GM19099 (cell line): Measurements from ENCODE around the gene SLC15A3.

Experiments used
- POLR2A ChIP-seq: IDR thresholded peaks from 3 replicates; pipeline ENCODE4 v1.6.1; 2011; ENCODE audit warnings: low read depth; ENCODE audit not compliant: insufficient read length; ENCODE audit errors: extremely low read depth

Gene SLC15A3

DNA sequence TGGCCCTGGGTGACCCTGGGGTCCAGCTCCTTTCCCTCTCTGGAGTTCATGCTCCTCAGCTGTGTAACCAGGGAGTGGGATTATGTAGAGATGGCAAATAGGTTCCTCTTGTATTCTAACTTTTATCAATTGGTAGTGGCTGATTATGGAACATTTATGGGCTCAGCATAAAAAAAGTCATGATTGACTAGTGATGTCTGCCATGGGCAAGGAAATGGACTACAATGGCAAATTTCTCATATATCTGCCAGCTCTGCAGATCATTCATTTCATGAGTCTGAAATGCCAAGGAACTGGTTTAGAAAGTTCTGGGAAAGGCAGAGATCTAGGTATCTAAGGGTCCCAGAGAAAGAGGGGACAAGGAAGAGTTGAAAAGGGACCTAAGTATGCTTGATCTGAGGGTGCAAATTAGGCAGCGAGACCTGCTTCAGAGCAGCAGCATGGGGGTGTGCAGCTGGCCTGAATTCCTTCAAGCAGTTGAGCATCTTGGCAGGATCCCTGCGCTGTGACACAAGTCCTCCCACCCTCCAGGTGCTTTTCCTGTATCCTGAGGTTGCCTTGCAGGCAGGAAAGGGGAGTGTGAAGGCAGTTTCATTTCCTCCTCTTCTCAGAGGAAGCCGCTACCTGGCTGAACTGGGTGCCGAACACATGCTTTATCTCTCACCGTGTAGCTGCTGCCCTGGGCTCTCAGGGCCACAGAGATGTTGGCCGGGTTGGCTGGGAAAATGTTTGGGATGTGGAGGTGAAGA lies 10.4 kb downstream of the SLC15A3 start:
- TF ChIP-seq POLR2A = no peak

DNA sequence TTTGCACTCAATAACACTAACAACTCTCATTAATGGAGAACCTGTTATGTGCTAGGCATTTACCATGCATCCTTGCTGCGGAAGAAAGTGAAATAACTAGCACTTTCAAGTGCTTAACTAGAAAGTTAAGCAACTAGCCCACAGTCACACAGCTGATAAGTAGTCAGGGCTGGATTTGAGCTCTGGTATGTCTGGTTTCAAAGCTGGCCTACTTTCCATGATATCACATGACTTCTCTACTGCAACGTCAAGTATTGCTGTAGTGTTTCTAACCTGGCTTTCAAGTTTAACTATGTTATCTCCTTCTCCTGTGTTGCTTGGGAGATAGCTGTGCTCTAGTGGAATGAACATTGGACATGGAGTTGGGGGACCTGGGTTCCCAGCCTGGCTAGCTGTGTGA lies 12.1 kb downstream of the SLC15A3 start:
- TF ChIP-seq POLR2A = no peak

DNA sequence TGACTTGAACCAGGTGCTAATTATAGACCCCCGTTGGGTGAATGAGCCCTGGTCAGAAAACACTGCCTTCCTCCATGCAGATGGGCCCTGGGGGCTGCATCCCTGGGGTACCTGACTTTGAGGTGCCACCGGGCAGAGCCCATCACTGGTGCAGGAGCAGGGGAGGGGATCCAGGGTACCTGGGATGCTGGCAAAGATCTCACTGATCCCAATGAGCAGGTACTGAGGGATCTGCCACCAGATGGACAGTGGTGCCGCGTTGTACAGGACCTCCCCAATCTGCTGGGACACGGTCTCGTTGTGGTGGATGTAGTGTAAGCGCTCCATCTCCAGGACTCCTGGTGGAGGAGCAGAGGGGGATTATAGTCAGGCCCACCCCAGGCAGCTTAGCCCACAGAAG lies 12.7 kb downstream of the SLC15A3 start:
- TF ChIP-seq POLR2A = no peak

DNA sequence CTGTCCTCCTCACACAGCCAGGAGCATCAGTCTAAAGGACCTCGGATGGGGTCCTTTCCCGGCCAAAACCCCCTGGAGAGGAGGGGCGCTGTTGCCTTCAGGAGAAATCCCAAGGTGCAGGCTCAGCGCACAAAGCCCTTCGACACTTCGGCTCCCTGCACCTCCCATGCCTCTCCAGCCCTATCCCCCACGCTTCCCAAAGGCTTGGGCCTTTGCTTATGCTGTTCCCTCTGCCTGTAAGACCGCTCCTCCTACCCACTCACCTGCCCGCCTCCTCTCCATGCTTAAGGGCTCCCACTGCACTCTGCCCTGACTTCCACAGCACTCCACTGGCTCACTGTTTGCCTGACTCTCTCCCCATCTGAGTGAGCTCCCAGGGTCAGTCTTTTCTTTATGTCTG lies 13.5 kb downstream of the SLC15A3 start:
- TF ChIP-seq POLR2A = no peak

DNA sequence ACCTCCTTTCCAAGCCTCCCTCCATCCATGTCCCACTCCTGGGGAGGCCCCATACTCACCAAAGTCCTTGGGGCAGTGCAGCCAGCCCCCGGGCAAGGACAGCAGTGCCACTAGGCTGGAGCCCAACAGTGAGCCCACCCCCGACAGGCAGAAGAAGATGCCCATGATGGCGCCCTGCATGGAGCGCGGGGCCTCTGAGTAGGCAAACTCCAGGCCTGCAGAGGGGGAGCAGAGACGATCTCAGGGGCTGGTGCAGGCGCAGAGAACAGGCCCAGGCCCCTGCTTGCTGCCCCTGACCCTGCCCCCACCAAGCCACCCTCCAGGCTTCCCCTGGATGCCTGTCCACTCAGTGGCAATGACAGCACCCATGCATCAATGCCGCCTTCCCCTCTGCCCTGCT lies 14.2 kb downstream of the SLC15A3 start:
- TF ChIP-seq POLR2A = no peak

DNA sequence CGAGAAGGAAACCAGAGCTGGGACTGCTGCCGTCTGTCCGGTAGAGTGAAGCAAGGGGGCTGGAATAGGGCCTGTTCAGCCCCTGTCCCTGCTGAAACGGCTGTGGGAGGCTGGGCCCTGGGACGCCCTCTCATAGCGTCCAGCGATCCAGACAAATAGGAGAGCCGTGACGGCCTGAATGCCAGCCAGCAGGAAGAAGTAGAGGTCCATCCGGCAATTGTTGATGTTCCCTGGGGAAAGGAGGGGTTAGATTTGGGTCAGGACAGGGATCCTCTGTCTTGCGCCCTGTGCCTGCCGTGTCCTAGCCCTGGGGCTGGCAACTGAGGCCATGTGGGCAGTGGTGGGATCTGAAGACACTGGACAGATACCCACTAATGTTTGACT lies 14.8 kb downstream of the SLC15A3 start:
- TF ChIP-seq POLR2A = no peak

DNA sequence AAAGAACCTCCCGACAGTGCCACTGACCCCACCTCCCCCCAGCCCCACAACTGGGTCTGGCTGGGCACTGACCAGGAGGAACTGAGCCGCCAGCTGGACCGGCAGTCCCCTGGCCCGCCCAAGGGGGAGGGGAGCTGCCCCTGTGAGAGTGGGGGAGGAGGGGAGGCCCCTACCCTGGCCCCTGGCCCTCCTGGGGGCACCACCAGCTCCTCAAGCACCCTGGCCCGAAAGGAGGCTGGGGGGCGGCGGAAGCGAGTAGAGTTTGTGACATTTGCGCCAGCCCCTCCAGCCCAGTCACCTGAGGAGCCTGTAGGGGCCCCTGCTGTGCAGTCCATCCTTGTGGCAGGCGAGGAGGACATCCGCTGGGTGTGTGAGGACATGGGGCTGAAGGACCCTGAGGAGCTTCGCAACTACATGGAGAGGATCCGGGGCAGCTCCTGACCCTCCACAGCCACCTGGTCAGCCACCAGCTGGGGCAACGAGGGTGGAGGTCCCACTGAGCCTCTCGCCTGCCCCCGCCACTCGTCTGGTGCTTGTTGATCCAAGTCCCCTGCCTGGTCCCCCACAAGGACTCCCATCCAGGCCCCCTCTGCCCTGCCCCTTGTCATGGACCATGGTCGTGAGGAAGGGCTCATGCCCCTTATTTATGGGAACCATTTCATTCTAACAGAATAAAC lies 15.4 kb downstream of the SLC15A3 start:
- no peak for TF ChIP-seq POLR2A

DNA sequence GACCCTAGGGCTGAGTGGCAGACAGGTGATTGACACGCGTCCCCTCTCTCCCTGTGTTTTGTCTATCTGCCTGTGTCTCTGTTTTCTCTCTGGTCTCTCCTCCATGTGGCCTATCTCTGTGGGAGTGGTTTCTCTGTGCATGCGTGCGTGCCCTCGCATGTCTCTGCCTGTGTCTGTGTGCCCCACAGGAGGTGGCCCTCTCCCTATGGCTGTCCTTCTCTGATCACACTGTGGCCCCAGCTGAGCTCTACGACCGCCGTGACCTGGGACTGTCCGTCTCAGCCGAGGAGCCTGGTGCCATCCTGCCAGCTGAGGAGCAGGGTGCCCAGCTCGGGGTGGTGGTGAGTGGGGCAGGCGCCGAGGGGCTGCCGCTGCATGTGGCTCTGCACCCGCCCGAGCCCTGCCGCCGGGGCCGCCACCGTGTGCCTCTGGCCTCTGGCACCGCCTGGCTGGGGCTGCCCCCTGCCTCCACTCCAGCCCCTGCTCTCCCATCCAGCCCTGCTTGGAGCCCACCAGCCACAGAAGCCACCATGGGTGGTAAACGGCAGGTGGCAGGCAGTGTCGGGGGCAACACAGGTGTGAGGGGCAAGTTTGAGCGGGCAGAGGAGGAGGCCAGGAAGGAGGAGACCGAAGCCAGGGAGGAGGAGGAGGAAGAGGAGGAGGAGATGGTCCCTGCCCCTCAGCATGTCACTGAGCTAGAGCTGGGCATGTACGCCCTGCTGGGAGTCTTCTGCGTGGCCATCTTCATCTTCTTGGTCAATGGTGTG lies 16.1 kb downstream of the SLC15A3 start:
- TF ChIP-seq POLR2A = no peak

DNA sequence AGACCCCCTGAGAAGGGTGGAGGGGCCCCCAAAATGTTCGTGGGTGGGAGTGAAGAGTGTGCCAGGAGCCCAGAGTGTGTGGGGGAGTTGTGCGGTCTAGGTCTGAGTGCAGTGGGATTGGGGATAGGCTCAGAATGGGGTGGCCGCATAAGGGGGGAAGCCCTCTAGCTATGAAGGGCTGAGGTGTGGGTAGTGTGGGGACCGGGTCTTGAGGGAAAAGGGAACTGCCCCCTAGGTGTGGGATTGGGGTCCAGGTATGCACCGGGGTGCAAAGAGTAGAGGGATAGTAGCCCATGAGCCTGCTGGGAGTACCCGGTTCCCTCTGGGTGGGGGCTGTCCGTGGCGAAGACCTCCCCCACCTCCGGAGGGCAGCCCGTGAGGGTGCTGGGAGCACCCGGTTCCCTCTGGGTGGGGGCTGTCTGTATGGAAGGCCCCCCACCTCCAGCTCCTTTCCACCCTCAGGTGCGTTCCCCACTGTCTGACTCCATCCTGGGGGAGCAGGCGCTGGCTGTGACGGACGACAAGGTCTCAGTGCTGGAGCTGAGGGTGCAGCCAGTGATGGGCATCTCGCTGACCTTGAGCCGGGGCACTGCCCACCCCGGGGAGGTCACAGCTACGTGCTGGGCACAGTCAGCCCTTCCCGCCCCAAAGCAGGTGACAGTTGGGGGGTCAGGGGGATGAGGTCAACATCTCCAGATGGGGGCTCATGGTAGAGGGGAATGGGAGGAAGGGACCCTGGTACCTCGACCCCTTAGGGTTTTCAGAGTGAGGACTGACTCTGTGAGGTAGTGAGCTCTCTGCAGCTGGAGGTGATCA lies 17.0 kb downstream of the SLC15A3 start:
- TF ChIP-seq POLR2A = peak; percentile 37

DNA sequence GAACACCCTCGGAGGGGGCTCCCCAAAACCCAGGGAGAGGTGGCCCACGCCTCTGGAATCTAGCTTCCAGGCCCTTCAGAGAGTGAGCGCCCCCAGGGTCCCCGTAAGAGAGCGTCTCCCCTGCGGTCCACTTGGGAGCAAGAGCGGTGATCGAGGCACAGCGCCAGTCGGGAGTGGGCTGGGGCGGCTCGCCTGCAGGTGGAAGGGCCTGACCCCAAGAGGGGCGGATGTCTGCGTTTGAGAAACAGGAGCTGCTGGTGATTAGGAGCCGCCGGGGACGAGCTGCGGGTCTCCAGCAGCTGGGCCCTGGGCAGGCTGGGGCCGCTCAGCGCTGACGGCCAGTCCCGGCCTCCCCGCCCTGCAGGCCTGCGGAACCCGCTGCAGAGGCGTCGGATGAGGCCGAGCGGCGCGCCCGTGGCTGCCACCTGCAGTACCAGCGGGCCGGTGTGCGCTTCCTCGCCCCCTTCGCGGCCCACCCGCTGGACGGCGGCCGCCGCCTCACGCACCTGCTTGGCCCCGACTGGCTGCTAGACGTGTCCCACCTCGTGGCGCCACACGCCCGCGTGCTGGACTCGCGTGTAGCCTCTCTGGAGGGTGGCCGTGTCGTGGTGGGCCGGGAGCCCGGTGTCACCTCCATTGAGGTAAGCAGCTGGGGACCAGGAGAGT lies 17.7 kb downstream of the SLC15A3 start:
- no peak for TF ChIP-seq POLR2A

DNA sequence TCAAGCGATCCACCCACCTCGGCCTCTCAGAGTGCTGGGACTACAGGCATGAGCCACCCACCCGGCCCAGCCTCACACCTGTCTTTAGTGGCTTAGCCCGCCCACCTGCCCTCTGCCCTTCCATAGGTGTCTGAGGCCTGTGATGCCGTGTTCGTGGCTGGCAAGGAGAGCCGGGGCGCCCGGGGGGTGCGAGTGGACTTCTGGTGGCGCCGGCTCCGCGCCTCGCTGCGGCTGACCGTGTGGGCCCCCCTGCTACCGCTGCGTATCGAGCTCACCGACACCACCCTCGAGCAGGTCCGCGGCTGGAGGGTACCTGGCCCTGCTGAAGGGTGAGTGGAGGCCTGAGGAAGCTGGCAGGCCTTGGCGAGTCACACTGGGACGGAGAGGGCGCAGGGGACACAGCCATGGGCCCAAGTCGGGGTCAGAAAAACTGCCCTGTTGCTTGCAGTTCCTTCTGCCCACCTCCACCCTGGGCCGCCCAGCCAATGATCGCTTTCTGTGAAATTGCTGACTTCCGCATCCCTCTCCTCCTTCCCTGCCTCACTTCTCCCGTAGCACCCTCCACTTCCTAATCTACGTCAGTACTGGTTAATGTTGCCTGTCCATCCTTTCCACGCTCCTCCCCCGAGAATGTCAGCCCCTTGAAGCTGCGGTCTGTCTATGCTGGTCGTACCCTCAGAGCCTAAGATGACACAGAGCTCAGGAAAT lies 18.4 kb downstream of the SLC15A3 start:
- TF ChIP-seq POLR2A = peak; percentile 14

DNA sequence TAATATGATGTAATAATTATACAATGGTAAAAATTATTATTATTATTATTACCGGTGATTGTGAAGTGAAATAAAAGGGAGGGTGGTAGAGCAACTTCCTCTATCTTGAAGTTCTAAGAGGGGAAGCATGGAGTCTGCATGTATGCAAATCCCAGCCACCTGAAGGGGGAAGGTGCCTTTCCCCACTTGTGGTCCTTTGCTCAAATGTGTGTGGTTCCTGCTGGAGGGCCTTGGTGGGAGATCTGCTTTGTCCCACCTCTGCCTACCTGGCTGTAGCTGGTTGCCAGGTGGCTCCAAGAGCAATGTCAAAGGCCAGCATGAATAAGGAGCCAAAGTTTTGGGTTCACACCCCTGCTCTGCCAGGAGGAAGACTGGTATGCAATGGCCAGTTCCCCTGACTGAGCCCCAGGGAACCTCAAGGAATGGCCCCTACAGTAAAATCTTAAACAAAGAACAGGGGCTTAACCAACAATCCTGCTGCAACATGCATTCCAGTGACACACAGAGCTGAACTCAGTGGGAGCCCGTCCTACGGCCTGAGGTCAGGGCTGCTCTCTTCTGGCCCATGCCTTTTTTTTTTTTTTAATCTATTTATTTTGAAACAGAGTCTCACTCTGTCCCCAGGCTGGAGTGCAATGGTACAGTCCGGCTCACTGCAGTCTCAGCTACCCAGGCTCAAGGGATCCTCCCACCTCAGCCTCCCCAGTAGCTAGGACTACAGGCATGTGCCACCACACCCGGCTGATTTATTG lies 19.2 kb downstream of the SLC15A3 start:
- no peak for TF ChIP-seq POLR2A

DNA sequence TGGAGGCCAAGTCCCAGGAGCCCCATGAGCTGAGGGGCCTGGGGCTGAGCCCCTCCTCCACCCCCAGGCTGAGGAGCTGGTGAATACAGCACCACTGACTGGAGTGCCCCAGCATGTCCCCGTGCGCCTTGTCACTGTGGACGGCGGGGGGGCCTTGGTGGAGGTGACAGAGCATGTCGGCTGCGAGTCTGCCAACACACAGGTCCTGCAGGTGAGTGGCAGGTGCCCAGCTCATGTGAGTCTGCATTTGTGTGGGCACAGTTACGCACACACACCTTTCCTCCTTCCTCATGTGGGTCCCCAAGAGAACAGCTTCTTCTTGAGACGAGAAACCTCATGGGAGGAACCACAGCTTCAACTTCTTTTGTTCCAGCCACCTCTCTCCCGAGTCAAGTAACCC lies 20.1 kb downstream of the SLC15A3 start:
- TF ChIP-seq POLR2A = no peak
